A549 (cell line): ENCODE results near the gene ZSWIM3. TPM values are rescaled to one million over a fixed set of nuclear protein-coding genes. Genes with fewer than 3 reads are reported as not detected.
A peak's percentile ranks its signal among the peaks of the same experiment; 100 is the strongest.

Experiments
- ATAC-seq, 2 experiments: fragments of 200-7000 bp in 1 of 2; fragments of >200 bp in 1 of 2; cut with Nextera tagmentation in 1 of 2; cut with Tn5 transposase in 1 of 2; 3 replicates each; pipeline versions ENCODE4 v1.8.0 to v1.9.1; 2018 to 2020; ENCODE audit warnings: mild to moderate bottlenecking in 1 of 2, moderate library complexity in 1 of 2
- CTCF ChIA-PET: fragments of 300-600 bp; sonication (Branson Sonifier 250); formaldehyde crosslinking; extraction: SDS; loops from one replicate; lab custom pipeline; 2021; ENCODE audit warnings: antibody characterized with exemption, inconsistent platforms; lab: Yijun Ruan, JAX
- POLR2A ChIA-PET: fragments of 350-600 bp; formaldehyde crosslinking; extraction: SDS; loops from one replicate; lab custom pipeline; 2021; ENCODE audit warnings: antibody characterized with exemption, inconsistent platforms; lab: Yijun Ruan, JAX
- DNase-seq, 2 experiments: peaks; one replicate each; pipeline versions ENCODE4 v3.0.0 to v3.0.0-alpha.2; 2011 to 2016; ENCODE audit warnings: low read depth in 1 of 2, low spot score in 1 of 2
- FAIRE-seq: peaks from 2 replicates; lab custom pipeline; 2011; peaks lifted over from hg19 to GRCh38; lab: Jason Lieb, UNC
- H3K27ac ChIP-seq, 2 experiments: fragments of >200 bp; sonication (Bioruptor Twin); formaldehyde crosslinking; 3 replicates each; pipeline ENCODE4 v1.5.1; 2016 to 2017
- H3K4me1 ChIP-seq: fragments of >200 bp; sonication (Bioruptor Twin); formaldehyde crosslinking; 3 replicates; pipeline ENCODE4 v1.6.1; 2016
- H3K4me2 ChIP-seq: fragments of >200 bp; sonication (Bioruptor Twin); formaldehyde crosslinking; 3 replicates; pipeline ENCODE4 v1.6.1; 2016
- H3K4me3 ChIP-seq: fragments of >200 bp; sonication (Bioruptor Twin); formaldehyde crosslinking; 3 replicates; pipeline ENCODE4 v1.5.1; 2016
- H3K9me3 ChIP-seq: fragments of >200 bp; sonication (Bioruptor Twin); formaldehyde crosslinking; 3 replicates; pipeline ENCODE4 v1.6.1; 2016
- CBX2 ChIP-seq: fragments of 200-600 bp; sonication (generic); IDR thresholded peaks from 2 replicates; pipeline ENCODE4 v1.6.1; 2016; ENCODE audit warnings: low read depth, mild to moderate bottlenecking, borderline replicate concordance
- CHD2 ChIP-seq: fragments of 150-350 bp; IDR thresholded peaks from 2 replicates; pipeline ENCODE4 v1.6.1; 2014; ENCODE audit warnings: low read length; ENCODE audit not compliant: partially characterized antibody
- CHD4 ChIP-seq: fragments of 200-600 bp; sonication (generic); IDR thresholded peaks from 2 replicates; pipeline ENCODE4 v1.6.1; 2016; ENCODE audit warnings: antibody characterized with exemption, mild to moderate bottlenecking, borderline replicate concordance
- CTCF ChIP-seq: fragments of >200 bp; sonication (Bioruptor Twin); formaldehyde crosslinking; IDR thresholded peaks from 3 replicates; pipeline ENCODE4 v1.5.1; 2016
- FOSL2 ChIP-seq, 2 experiments: fragments of 450-650 bp in 1 of 2; fragments of >200 bp in 1 of 2; sonication (Bioruptor Twin) in 1 of 2; formaldehyde crosslinking; IDR thresholded peaks; 2 replicates each; pipeline versions ENCODE4 v1.5.0 to v1.6.1; 2016 to 2020; ENCODE audit warnings: mild to moderate bottlenecking in 1 of 2, moderate library complexity in 1 of 2
- GATA3 ChIP-seq: IDR thresholded peaks from 2 replicates; pipeline ENCODE4 v1.6.1; 2012; ENCODE audit warnings: borderline replicate concordance
- HDAC2 ChIP-seq: fragments of 200-600 bp; sonication (generic); IDR thresholded peaks from 2 replicates; pipeline ENCODE4 v1.6.1; 2016
- HEYL ChIP-seq: fragments of 250-450 bp; sonication (Bioruptor Pico); IDR thresholded peaks from 2 replicates; pipeline ENCODE4 v1.8.0; 2021; ENCODE audit warnings: mild to moderate bottlenecking, moderate library complexity
- HOXA7 ChIP-seq: fragments of 250-450 bp; sonication (Bioruptor Pico); IDR thresholded peaks from 2 replicates; pipeline ENCODE4 v1.5.0; 2020; ENCODE audit warnings: mild to moderate bottlenecking, moderate library complexity
- KDM1A ChIP-seq: fragments of 200-600 bp; sonication (generic); IDR thresholded peaks from 2 replicates; pipeline ENCODE4 v1.6.1; 2016; ENCODE audit warnings: low read depth, mild to moderate bottlenecking
- KDM5A ChIP-seq: fragments of 200-600 bp; sonication (generic); IDR thresholded peaks from 2 replicates; pipeline ENCODE4 v1.6.1; 2016; ENCODE audit warnings: antibody characterized with exemption, mild to moderate bottlenecking
- MAFK ChIP-seq: fragments of 450-650 bp; IDR thresholded peaks from 2 replicates; pipeline ENCODE4 v1.6.1; 2014; ENCODE audit not compliant: partially characterized antibody
- NPAS2 ChIP-seq: fragments of 250-450 bp; sonication (Bioruptor Pico); IDR thresholded peaks from 2 replicates; pipeline ENCODE4 v1.8.0; 2022; ENCODE audit warnings: mild to moderate bottlenecking, moderate library complexity, borderline replicate concordance
- PHF8 ChIP-seq: fragments of 200-600 bp; sonication (generic); IDR thresholded peaks from 2 replicates; pipeline ENCODE4 v1.6.1; 2016; ENCODE audit warnings: low read depth, mild to moderate bottlenecking, antibody characterized with exemption, moderate library complexity, borderline replicate concordance
- POLR2AphosphoS2 ChIP-seq: conservative IDR thresholded peaks from 2 replicates; pipeline ENCODE4 v1.6.1; 2012; ENCODE audit warnings: low read length, improper control_type of control experiment, inconsistent platforms
- RAD21 ChIP-seq, 2 experiments: fragments of >200 bp in 1 of 2; sonication (Bioruptor Twin) in 1 of 2; formaldehyde crosslinking in 1 of 2; IDR thresholded peaks in 1 of 2; conservative IDR thresholded peaks in 1 of 2; 2 replicates in 1 of 2; 3 replicates in 1 of 2; pipeline ENCODE4 v1.6.1; 2012 to 2018; ENCODE audit warnings: inconsistent platforms in 1 of 2
- RARB ChIP-seq: fragments of 250-450 bp; sonication (Bioruptor Pico); IDR thresholded peaks from 2 replicates; pipeline ENCODE4 v1.8.0; 2021; ENCODE audit warnings: mild to moderate bottlenecking, moderate library complexity
- SMC3 ChIP-seq: fragments of >200 bp; sonication (Bioruptor Twin); formaldehyde crosslinking; IDR thresholded peaks from 3 replicates; pipeline ENCODE4 v1.6.1; 2018; ENCODE audit warnings: inconsistent platforms
- ZFP36 ChIP-seq: fragments of 450-650 bp; IDR thresholded peaks from 2 replicates; pipeline ENCODE4 v1.6.1; 2014; ENCODE audit warnings: borderline replicate concordance; ENCODE audit not compliant: partially characterized antibody
- ZNF302 ChIP-seq: fragments of 250-450 bp; sonication (Bioruptor Pico); IDR thresholded peaks from 2 replicates; pipeline ENCODE4 v1.9.0; 2021; ENCODE audit warnings: inconsistent platforms, mild to moderate bottlenecking, moderate library complexity
- ZSCAN20 ChIP-seq: fragments of 250-450 bp; sonication (Bioruptor Pico); IDR thresholded peaks from 2 replicates; pipeline ENCODE4 v1.8.0; 2022; ENCODE audit warnings: mild to moderate bottlenecking, moderate library complexity
- WGBS: methylation state at CpG from one replicate; pipeline ENCODE4 v1.1.6; 2017; ENCODE audit errors: missing lambda C conversion rate; 5-methylcytosine and 5-hydroxymethylcytosine counted together
- polyA plus RNA-seq, 4 experiments: library from polyadenylated mRNA; depleted of rRNA in 3 of 4; stranded (reverse); fragments of >200 nt; fragmentation: RNase III in 1 of 4; extraction: RNeasy Plus Mini Kit Qiagen cat#74134 plus additional on column Dnase treatment in 1 of 4; gene quantifications; 2 replicates in 3 of 4; 3 replicates in 1 of 4; pipeline ENCODE4 v1.2.3, GENCODE V29; 2011 to 2017
- TF ChIP-seq, protein P1 (sequence below): fragments of 150-350 bp; IDR thresholded peaks from 2 replicates; pipeline ENCODE4 v1.6.1; 2014; ENCODE audit warnings: low read depth, mild to moderate bottlenecking, low read length
- TF ChIP-seq, protein P2 (sequence below): IDR thresholded peaks from 2 replicates; pipeline ENCODE4 v1.6.1; 2012
- TF ChIP-seq, protein P3 (sequence below): fragments of 250-450 bp; sonication (Bioruptor Pico); IDR thresholded peaks from 2 replicates; pipeline ENCODE4 v1.5.0; 2021; ENCODE audit warnings: mild to moderate bottlenecking, moderate library complexity, borderline replicate concordance
- TF ChIP-seq, protein P4 (sequence below): fragments of 250-450 bp; sonication (Bioruptor Pico); IDR thresholded peaks from 2 replicates; pipeline ENCODE4 v1.5.0; 2020; ENCODE audit warnings: low read depth, mild to moderate bottlenecking, moderate library complexity
- TF ChIP-seq, protein P5 (sequence below): fragments of >200 bp; sonication (Bioruptor Twin); formaldehyde crosslinking; IDR thresholded peaks from 2 replicates; pipeline ENCODE4 v1.6.1; 2016

The ZSWIM3 gene
- polyA plus RNA-seq, 2 of the 4 experiments (the other 2 are of a cell fraction) = 1.1 to 1.3 TPM

DNA sequence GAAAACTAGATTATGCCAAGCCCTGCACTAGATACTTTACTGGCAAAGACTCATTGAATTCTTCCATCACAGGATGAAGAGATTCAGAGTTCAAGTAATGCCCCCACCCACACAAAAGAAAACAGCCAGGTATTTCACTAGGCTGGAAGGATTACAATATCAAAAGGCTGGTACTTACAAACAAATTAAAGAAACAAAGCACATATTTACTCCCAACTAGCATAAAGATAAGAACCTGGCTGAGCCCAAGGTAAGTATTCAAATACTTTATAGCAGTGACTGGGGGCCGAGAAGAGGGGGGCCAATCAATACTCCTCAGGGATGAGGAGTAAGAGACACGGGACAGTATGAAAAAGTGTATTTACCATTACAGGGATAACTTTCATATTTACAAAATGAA, 3.9 kb upstream of the ZSWIM3 start (continued):
- TF ChIP-seq RARB (CRISPR knock-in tag) (no peak), HOXA7 (no peak), ZSCAN20 (no peak), HDAC2 (no peak), PHF8 (no peak), POLR2AphosphoS2 (no peak), RAD21 (conservative IDR thresholded peaks at IDR 0.05 in 1 of 2, IDR thresholded peaks at IDR 0.05 in 1 of 2) (no peak)
- TF ChIP-seq, protein P1, sequence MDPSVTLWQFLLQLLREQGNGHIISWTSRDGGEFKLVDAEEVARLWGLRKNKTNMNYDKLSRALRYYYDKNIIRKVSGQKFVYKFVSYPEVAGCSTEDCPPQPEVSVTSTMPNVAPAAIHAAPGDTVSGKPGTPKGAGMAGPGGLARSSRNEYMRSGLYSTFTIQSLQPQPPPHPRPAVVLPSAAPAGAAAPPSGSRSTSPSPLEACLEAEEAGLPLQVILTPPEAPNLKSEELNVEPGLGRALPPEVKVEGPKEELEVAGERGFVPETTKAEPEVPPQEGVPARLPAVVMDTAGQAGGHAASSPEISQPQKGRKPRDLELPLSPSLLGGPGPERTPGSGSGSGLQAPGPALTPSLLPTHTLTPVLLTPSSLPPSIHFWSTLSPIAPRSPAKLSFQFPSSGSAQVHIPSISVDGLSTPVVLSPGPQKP = no peak
- TF ChIP-seq, protein P2, sequence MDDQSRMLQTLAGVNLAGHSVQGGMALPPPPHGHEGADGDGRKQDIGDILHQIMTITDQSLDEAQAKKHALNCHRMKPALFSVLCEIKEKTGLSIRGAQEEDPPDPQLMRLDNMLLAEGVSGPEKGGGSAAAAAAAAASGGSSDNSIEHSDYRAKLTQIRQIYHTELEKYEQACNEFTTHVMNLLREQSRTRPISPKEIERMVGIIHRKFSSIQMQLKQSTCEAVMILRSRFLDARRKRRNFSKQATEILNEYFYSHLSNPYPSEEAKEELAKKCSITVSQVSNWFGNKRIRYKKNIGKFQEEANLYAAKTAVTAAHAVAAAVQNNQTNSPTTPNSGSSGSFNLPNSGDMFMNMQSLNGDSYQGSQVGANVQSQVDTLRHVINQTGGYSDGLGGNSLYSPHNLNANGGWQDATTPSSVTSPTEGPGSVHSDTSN = no peak

GRCh38 chr20:45857882-45858216, 435 bp downstream of the ZSWIM3 start:
- FAIRE-seq (no peak), DNase-seq (no peak), ATAC-seq (peak in 1 of 2 experiments; percentile 10; a peak in 1 of 6 replicates)
- H3K9me3 ChIP-seq = no peaks in the 10 kb centered on the region
- TF ChIP-seq NPAS2 (CRISPR knock-in tag) (no peak), ZFP36 (peak; percentile 63), GATA3 (no peak)
- TF ChIP-seq, all 56 proteins: peak for 1
- POLR2A ChIA-PET = no interaction called here
- Histone ChIP-seq H3K27ac (peak overlapping the region; percentile 74 to 80), H3K4me2 (peak overlapping the region; percentile 95), H3K4me1 (peaks cover 22% of the 10 kb centered on the region; the same call in 2 of the 3 replicates), H3K4me3 (peak overlapping the region; percentile 63)
- 63% methylated on average over 11 of the region's 13 CpGs for WGBS
- CTCF ChIA-PET = interaction anchor here (1.2 to 1.3 kb wide), 2 partner anchors 23 to 58 kb away, joined by 3 to 4 read pairs; no protein-coding TSS in a partner anchor

- Histone ChIP-seq H3K9me3 (no peaks in the 10 kb centered on the region), H3K4me1 (peaks cover 22% of the 10 kb centered on the region; the same call in 2 of the 3 replicates), H3K27ac (no peak overlapping the region), H3K4me3 (no peak overlapping the region), H3K4me2 (no peak overlapping the region)
- POLR2A ChIA-PET = no interaction called here
- CTCF ChIA-PET = no interaction called here
- FAIRE-seq (no peak), DNase-seq (no peak), ATAC-seq (no peak)
- 92% methylated on average over 5 of the region's 5 CpGs for WGBS
- TF ChIP-seq, protein P2 = no peak
- TF ChIP-seq FOSL2 (IDR thresholded peaks at IDR 0.05) = no peak
- TF ChIP-seq FOSL2 (CRISPR knock-in tag; IDR thresholded peaks at IDR 0.05) = no peak
- TF ChIP-seq HDAC2 = no peak
- TF ChIP-seq, protein P3, sequence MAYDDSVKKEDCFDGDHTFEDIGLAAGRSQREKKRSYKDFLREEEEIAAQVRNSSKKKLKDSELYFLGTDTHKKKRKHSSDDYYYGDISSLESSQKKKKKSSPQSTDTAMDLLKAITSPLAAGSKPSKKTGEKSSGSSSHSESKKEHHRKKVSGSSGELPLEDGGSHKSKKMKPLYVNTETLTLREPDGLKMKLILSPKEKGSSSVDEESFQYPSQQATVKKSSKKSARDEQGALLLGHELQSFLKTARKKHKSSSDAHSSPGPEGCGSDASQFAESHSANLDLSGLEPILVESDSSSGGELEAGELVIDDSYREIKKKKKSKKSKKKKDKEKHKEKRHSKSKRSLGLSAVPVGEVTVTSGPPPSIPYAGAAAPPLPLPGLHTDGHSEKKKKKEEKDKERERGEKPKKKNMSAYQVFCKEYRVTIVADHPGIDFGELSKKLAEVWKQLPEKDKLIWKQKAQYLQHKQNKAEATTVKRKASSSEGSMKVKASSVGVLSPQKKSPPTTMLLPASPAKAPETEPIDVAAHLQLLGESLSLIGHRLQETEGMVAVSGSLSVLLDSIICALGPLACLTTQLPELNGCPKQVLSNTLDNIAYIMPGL = no peak
- TF ChIP-seq GATA3 = no peak
- TF ChIP-seq, protein P4, sequence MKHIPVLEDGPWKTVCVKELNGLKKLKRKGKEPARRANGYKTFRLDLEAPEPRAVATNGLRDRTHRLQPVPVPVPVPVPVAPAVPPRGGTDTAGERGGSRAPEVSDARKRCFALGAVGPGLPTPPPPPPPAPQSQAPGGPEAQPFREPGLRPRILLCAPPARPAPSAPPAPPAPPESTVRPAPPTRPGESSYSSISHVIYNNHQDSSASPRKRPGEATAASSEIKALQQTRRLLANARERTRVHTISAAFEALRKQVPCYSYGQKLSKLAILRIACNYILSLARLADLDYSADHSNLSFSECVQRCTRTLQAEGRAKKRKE (CRISPR knock-in tag) = no peak
- no peak for TF ChIP-seq ZNF302
- TF ChIP-seq ZSCAN20 = no peak
- no peak for TF ChIP-seq KDM5A
- no peak for TF ChIP-seq MAFK
- TF ChIP-seq CBX2 = no peak
- TF ChIP-seq CTCF = no peak
- TF ChIP-seq CHD4 = no peak
- TF ChIP-seq HEYL (CRISPR knock-in tag) = no peak
- TF ChIP-seq, protein P5, sequence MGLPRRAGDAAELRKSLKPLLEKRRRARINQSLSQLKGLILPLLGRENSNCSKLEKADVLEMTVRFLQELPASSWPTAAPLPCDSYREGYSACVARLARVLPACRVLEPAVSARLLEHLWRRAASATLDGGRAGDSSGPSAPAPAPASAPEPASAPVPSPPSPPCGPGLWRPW = no peak
- no peak for TF ChIP-seq SMC3
- TF ChIP-seq CHD2 = no peak
- TF ChIP-seq KDM1A = no peak
These were observed 2.5 kb downstream of the ZSWIM3 start for GRCh38 chr20:45859916-45860315.
